ENCODE data around the gene DAPK2.
A peak's percentile ranks its signal among the peaks of the same experiment; 100 is the strongest.
"Not testable (repeated sequence)": the region's sequence is repeated elsewhere in the genome, so short reads cannot be mapped to it uniquely, and the experiment has no call there.

The DAPK2 gene

GRCh38 chr15:63970621-63971426 lies 75.5 kb downstream of the DAPK2 start:
- DNase-seq: no peak

- no peak for DNase-seq
These were observed 76.4 kb downstream of the DAPK2 start for GRCh38 chr15:63969652-63970421.

- DNase-seq: no peak
These were observed 77.6 kb downstream of the DAPK2 start for GRCh38 chr15:63968700-63969099.

- DNase-seq: no peak
These were observed 78.2 kb downstream of the DAPK2 start for GRCh38 chr15:63968122-63968524.

- no peak for DNase-seq
These were observed 78.7 kb downstream of the DAPK2 start for GRCh38 chr15:63967616-63968015.

GRCh38 chr15:63962947-63963721 lies 83.2 kb downstream of the DAPK2 start:
- DNase-seq: not testable (repeated sequence)

- DNase-seq: no peak
These were observed 92.8 kb downstream of the DAPK2 start for GRCh38 chr15:63953524-63953923.

GRCh38 chr15:63950911-63951481 lies 95.3 kb downstream of the DAPK2 start:
- no peak for DNase-seq

- no peak for DNase-seq
These were observed 97.3 kb downstream of the DAPK2 start for GRCh38 chr15:63948971-63949370.

- DNase-seq: no peak
These were observed 97.8 kb downstream of the DAPK2 start for GRCh38 chr15:63948436-63948835.

- no peak for DNase-seq
These were observed 99.1 kb downstream of the DAPK2 start for GRCh38 chr15:63947228-63947627.

GRCh38 chr15:63946524-63947065 lies 99.7 kb downstream of the DAPK2 start:
- no peak for DNase-seq

- no peak for DNase-seq
These were observed 100.4 kb downstream of the DAPK2 start for GRCh38 chr15:63945838-63946298.

- DNase-seq: peak; percentile 84
These were observed 101.1 kb downstream of the DAPK2 start for GRCh38 chr15:63945007-63945788.

- no peak for DNase-seq
These were observed 101.7 kb downstream of the DAPK2 start for GRCh38 chr15:63944681-63944955.

GRCh38 chr15:63943829-63944680 lies 102.2 kb downstream of the DAPK2 start:
- no peak for DNase-seq

GRCh38 chr15:63942486-63943365 lies 103.6 kb downstream of the DAPK2 start:
- no peak for DNase-seq

GRCh38 chr15:63941698-63942465 lies 104.4 kb downstream of the DAPK2 start:
- no peak for DNase-seq

GRCh38 chr15:63940966-63941620 lies 105.2 kb downstream of the DAPK2 start:
- DNase-seq: peak; percentile 38
